Epithelial cell of esophagus (primary cell): ENCODE results near the gene RGS3.

Source experiments
- DNase-seq: peaks from one replicate; pipeline ENCODE4 v3.0.0; 2010; ENCODE audit warnings: low read depth
- H3K4me3 ChIP-seq: 2 replicates; pipeline ENCODE4 v1.5.1; 2011; ENCODE audit warnings: mild to moderate bottlenecking, low read length, control low read depth
- TF ChIP-seq, protein P1 (sequence below): IDR thresholded peaks from 2 replicates; pipeline ENCODE4 v1.5.1; 2011; ENCODE audit warnings: low read depth, mild to moderate bottlenecking, low read length, control low read depth, inconsistent platforms; ENCODE audit not compliant: insufficient read depth; ENCODE audit errors: missing control alignments

RGS3 gene

DNA sequence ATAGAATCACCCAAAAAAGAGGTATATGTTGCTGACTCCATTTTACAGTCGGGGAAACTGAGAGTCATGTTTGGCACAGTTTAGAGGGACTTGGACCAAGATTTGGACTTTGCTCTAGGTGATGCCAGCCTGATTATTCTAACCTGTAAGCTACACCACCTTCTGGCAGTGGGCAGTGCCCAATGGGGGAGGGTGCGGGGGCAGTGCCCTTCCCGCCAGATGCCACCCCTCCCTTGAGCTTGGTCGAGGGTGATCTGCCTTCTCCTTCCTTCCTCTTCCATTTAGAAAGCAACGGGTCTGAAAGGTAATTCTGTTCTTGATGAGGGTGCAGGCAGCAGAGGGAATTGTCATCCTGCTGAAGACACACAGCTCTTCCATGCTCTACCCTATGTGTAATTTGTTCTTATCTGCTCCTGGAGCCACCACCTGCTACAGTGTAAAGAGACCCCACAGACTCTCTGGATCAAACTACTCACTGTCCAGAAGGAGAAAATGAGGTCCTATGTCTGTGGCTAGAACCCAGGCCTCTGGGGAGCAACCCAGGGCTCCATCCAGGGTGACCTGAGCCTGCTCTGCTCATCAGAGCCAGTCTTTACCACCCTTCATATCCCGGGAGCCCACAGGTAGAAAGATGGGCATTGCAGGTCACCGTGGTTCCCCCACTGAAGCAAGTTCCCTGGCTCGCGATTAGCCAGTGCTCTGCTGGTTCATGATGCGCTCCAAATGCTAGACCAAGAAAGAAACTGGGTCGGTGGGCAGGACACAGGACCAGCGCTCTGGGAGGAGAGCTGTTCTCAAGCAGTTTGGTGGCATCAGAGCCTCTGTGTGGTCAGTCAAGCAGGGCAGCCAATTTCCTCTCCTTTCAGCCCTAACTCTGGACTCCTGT, 156.2 kb downstream of the RGS3 start:
- TF ChIP-seq, protein P1, sequence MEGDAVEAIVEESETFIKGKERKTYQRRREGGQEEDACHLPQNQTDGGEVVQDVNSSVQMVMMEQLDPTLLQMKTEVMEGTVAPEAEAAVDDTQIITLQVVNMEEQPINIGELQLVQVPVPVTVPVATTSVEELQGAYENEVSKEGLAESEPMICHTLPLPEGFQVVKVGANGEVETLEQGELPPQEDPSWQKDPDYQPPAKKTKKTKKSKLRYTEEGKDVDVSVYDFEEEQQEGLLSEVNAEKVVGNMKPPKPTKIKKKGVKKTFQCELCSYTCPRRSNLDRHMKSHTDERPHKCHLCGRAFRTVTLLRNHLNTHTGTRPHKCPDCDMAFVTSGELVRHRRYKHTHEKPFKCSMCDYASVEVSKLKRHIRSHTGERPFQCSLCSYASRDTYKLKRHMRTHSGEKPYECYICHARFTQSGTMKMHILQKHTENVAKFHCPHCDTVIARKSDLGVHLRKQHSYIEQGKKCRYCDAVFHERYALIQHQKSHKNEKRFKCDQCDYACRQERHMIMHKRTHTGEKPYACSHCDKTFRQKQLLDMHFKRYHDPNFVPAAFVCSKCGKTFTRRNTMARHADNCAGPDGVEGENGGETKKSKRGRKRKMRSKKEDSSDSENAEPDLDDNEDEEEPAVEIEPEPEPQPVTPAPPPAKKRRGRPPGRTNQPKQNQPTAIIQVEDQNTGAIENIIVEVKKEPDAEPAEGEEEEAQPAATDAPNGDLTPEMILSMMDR = no peak
- H3K4me3 ChIP-seq = no peak overlapping the region
- no peak for DNase-seq

- peak; percentile 87 for DNase-seq
- TF ChIP-seq, protein P1 = no peak
- H3K4me3 ChIP-seq = no peak overlapping the region
Observed at GRCh38 chr9:113620377-113621161, 157.0 kb downstream of the RGS3 start.

DNA sequence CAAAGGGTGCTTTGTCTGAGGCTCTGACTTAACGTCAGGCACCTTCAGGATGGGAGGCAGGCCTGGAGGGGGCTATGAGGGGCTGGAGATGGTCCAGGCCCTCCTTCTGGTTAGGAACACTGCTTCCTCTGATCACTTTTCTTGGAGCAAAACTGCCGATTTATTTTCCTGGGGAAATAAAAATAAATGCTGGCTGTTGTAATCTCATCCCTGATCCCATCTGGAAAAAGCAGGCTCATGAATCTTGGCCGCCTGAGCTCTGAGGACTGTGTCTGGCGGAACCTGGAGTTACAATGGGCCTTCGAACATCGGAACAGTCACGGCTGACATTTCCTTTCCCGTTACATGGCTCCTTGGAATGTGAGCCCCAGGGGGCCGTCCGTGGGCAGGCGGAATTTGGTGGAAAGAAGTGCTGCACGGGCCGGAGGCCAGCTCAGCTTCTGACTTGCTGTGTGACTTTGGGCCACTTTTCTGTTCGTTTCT, 157.8 kb downstream of the RGS3 start:
- TF ChIP-seq, protein P1 = no peak
- no peak for DNase-seq
- H3K4me3 ChIP-seq = no peak overlapping the region

DNA sequence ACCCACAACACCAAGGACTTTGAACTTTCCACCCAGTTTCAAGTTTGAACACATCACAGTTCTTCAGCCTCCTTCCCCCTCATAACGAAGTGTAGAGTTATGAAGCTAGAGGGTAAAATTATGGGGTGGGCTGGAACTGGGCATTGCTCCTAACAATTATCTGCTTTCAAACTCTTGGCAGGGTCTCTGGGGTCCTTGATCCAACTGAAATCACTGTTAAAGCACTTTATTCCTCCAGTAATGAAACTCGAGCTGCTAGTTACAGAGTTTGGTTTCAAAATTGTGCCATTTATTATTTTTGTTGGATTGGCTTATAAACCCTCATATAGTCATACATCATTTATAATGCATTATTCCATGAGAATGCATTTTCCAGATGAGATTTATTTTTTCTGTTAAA, 158.5 kb downstream of the RGS3 start:
- TF ChIP-seq, protein P1 = no peak
- DNase-seq = no peak
- no peak overlapping the region for H3K4me3 ChIP-seq

GRCh38 chr9:113622600-113623400, 159.3 kb downstream of the RGS3 start:
- TF ChIP-seq, protein P1 = no peak
- peak; percentile 64 for DNase-seq
- H3K4me3 ChIP-seq = no peak overlapping the region

- TF ChIP-seq, protein P1 = no peak
- no peak for DNase-seq
- H3K4me3 ChIP-seq = no peak overlapping the region
Observed at GRCh38 chr9:113623851-113624485, 160.4 kb downstream of the RGS3 start.
